Measurements from ENCODE around the gene NHLRC2. TPM values are rescaled to one million over a fixed set of nuclear protein-coding genes. Genes with fewer than 3 reads are reported as not detected.

Gene NHLRC2
- polyA plus RNA-seq, 1 donor from 2014 or later = 13.0 TPM

- H3K9ac ChIP-seq (ENCODE audit: low read length) = no peak overlapping the region
- H3K4me2 ChIP-seq (ENCODE audit: low read length) = no peak overlapping the region
Measured at GRCh38 chr10:113849140-113849803, 5.2 kb upstream of the NHLRC2 start.

GRCh38 chr10:113849946-113850345 is 4.5 kb upstream of the NHLRC2 start:
- no peaks in the 10 kb centered on the region for H3K27me3 ChIP-seq (ENCODE audit: insufficient read depth, low read depth, low read length)
- H3K9me2 ChIP-seq (ENCODE audit: insufficient read depth, low read length) = no peaks in the 10 kb centered on the region
- H3K27ac ChIP-seq (ENCODE audit: low read length) = no peak overlapping the region
- peaks cover 17% of the 10 kb centered on the region for H3K79me2 ChIP-seq (replicated peaks; ENCODE audit: insufficient read depth, low read length)
- no peaks in the 10 kb centered on the region for H3F3A ChIP-seq (ENCODE audit: insufficient read depth, low read length, poor library complexity, severe bottlenecking)
- H3K9me3 ChIP-seq (ENCODE audit: low read length) = no peaks in the 10 kb centered on the region
- H2AFZ ChIP-seq (ENCODE audit: low read depth, low read length) = no peak overlapping the region
- no peaks in the 10 kb centered on the region for H3K36me3 ChIP-seq (ENCODE audit: insufficient read depth, low read length)
- H3K4me3 ChIP-seq (ENCODE audit: low read length) = peak overlapping the region; percentile 40
- no peak overlapping the region for H3K9ac ChIP-seq (ENCODE audit: low read length)
- H4K20me1 ChIP-seq (ENCODE audit: insufficient read depth) = no peaks in the 10 kb centered on the region
- H3K4me2 ChIP-seq (ENCODE audit: low read length) = no peak overlapping the region
- no peak for TF ChIP-seq CTCF (IDR thresholded peaks at IDR 0.05; ENCODE audit: poor library complexity, severe bottlenecking)
- no peak for TF ChIP-seq MXI1 (conservative IDR thresholded peaks at IDR 0.05; ENCODE audit: poor library complexity, severe bottlenecking)
- TF ChIP-seq POLR2AphosphoS5 (IDR thresholded peaks at IDR 0.05) = no peak
- no peak for TF ChIP-seq EZH2 (IDR thresholded peaks at IDR 0.05; ENCODE audit: borderline replicate concordance, insufficient read depth, low read length, poor library complexity, severe bottlenecking)
- no peak for TF ChIP-seq EP300 (conservative IDR thresholded peaks at IDR 0.05; ENCODE audit: poor library complexity, severe bottlenecking)

More at GRCh38 chr10:113849140-113849803, 5.2 kb upstream of the NHLRC2 start:
- H3K79me2 ChIP-seq (replicated peaks; ENCODE audit: insufficient read depth, low read length) = peaks cover 10% of the 10 kb centered on the region
- H3K27ac ChIP-seq (ENCODE audit: low read length) = no peak overlapping the region
- H3K36me3 ChIP-seq (ENCODE audit: insufficient read depth, low read length) = no peaks in the 10 kb centered on the region
- H3K9me3 ChIP-seq (ENCODE audit: low read length) = no peaks in the 10 kb centered on the region
- H4K20me1 ChIP-seq (ENCODE audit: insufficient read depth) = no peaks in the 10 kb centered on the region
- no peaks in the 10 kb centered on the region for H3K27me3 ChIP-seq (ENCODE audit: insufficient read depth, low read depth, low read length)
- H3K4me3 ChIP-seq (ENCODE audit: low read length) = peak overlapping the region; percentile 40
- H3K9me2 ChIP-seq (ENCODE audit: insufficient read depth, low read length) = no peaks in the 10 kb centered on the region
- H3F3A ChIP-seq (ENCODE audit: insufficient read depth, low read length, poor library complexity, severe bottlenecking) = no peaks in the 10 kb centered on the region
- TF ChIP-seq SMC3 (conservative IDR thresholded peaks at IDR 0.05; ENCODE audit: poor library complexity) = no peak
- TF ChIP-seq POLR2AphosphoS5 (IDR thresholded peaks at IDR 0.05) = no peak
- no peak for TF ChIP-seq EP300 (conservative IDR thresholded peaks at IDR 0.05; ENCODE audit: poor library complexity, severe bottlenecking)
- no peak for TF ChIP-seq EZH2 (IDR thresholded peaks at IDR 0.05; ENCODE audit: borderline replicate concordance, insufficient read depth, low read length, poor library complexity, severe bottlenecking)
- TF ChIP-seq REST (IDR thresholded peaks at IDR 0.05; ENCODE audit: borderline replicate concordance) = no peak
- TF ChIP-seq TAF1 (IDR thresholded peaks at IDR 0.05; ENCODE audit: low read depth) = no peak
- TF ChIP-seq CTCF (IDR thresholded peaks at IDR 0.05; ENCODE audit: poor library complexity, severe bottlenecking) = no peak
- TF ChIP-seq MXI1 (conservative IDR thresholded peaks at IDR 0.05; ENCODE audit: poor library complexity, severe bottlenecking) = no peak
- no peak overlapping the region for H2AFZ ChIP-seq (ENCODE audit: low read depth, low read length)

All from neural cell (in vitro differentiated cells).